Panc1 (cell line): ENCODE data around the gene NCKAP5. TPM values are rescaled to one million over a fixed set of nuclear protein-coding genes. Genes with fewer than 3 reads are reported as not detected.

Experiments
- ATAC-seq: fragments of 200-7000 bp; cut with Tn5 transposase; 2 replicates; pipeline ENCODE4 v1.9.1; 2020; ENCODE audit warnings: mild to moderate bottlenecking, moderate library complexity
- BruUV-seq: library from RNA; stranded (reverse); fragments of 400-500 nt; replicated peaks from 2 replicates; lab custom pipeline; 2021; lab: Mats Ljungman, UMichigan
- CTCF ChIA-PET: fragments of 300-600 bp; sonication (Branson Sonifier 250); formaldehyde crosslinking; loops from one replicate; lab custom pipeline; 2022; ENCODE audit warnings: antibody characterized with exemption; lab: Charles Lee
- POLR2A ChIA-PET: fragments of 300-600 bp; sonication (Branson Sonifier 250); formaldehyde crosslinking; loops from one replicate; lab custom pipeline; 2022; ENCODE audit warnings: antibody characterized with exemption; lab: Charles Lee
- DNase-seq: peaks from one replicate; pipeline ENCODE4 v3.0.0-alpha.2; 2010; ENCODE audit warnings: low read depth, low spot score
- H3K27ac ChIP-seq: 2 replicates; pipeline ENCODE4 v1.5.1; 2011; ENCODE audit warnings: mild to moderate bottlenecking, low read length, inconsistent platforms
- H3K27me3 ChIP-seq: fragments of 200-500 bp; sonication (Bioruptor generic); 2 replicates; pipeline ENCODE4 v1.6.0; 2014; ENCODE audit warnings: low read length, inconsistent platforms; ENCODE audit not compliant: control insufficient read depth, insufficient read depth
- H3K36me3 ChIP-seq: fragments of 200-500 bp; sonication (Bioruptor generic); 2 replicates; pipeline ENCODE4 v1.5.1; 2014; ENCODE audit warnings: inconsistent platforms, mild to moderate bottlenecking, low read length, moderate library complexity; ENCODE audit not compliant: control insufficient read depth, insufficient read depth
- H3K4me1 ChIP-seq: 2 replicates; pipeline ENCODE4 v1.5.1; 2011; ENCODE audit warnings: inconsistent platforms, mild to moderate bottlenecking, low read length, moderate library complexity; ENCODE audit not compliant: control insufficient read depth, insufficient read depth
- H3K4me3 ChIP-seq, 2 experiments: 2 replicates each; pipeline ENCODE4 v1.5.1; 2011 to 2012; ENCODE audit warnings: low read depth in 2 of 2, low read length in 2 of 2, mild to moderate bottlenecking in 2 of 2, inconsistent platforms in 1 of 2, moderate library complexity in 1 of 2
- H3K9me3 ChIP-seq: fragments of 200-500 bp; sonication (Bioruptor generic); 2 replicates; pipeline ENCODE4 v1.5.1; 2014; ENCODE audit warnings: low read depth, mild to moderate bottlenecking, inconsistent platforms, low read length, moderate library complexity; ENCODE audit not compliant: control insufficient read depth, insufficient read depth
- POLR2AphosphoS5 ChIP-seq: IDR thresholded peaks from 2 replicates; pipeline ENCODE4 v1.6.1; 2012; ENCODE audit warnings: mild to moderate bottlenecking, low read depth, low read length, moderate library complexity
- REST ChIP-seq, 2 experiments: IDR thresholded peaks; 2 replicates each; pipeline ENCODE4 v1.6.1; 2011 to 2012; ENCODE audit warnings: low read depth in 2 of 2, control low read depth in 1 of 2, low read length in 1 of 2, mild to moderate bottlenecking in 1 of 2, moderate library complexity in 1 of 2; ENCODE audit not compliant: insufficient read depth in 1 of 2
- SIN3A ChIP-seq: IDR thresholded peaks from 2 replicates; pipeline ENCODE4 v1.6.1; 2012; ENCODE audit warnings: low read depth, mild to moderate bottlenecking, low read length, moderate library complexity, borderline replicate concordance; ENCODE audit not compliant: insufficient read depth
- TCF7L2 ChIP-seq: IDR thresholded peaks from 2 replicates; pipeline ENCODE4 v1.6.1; 2011; ENCODE audit warnings: mild to moderate bottlenecking, low read depth, low read length, inconsistent platforms
- in situ Hi-C: cut with HindIII; loops from 2 replicates; pipeline ENCODE4 v1.10.0; 2016; ENCODE audit warnings: low sequenced_read_pairs, low pct_unique_long_range_greater_than_20kb
- intact Hi-C: fragments of 100-400 bp; cut with micrococcal nuclease; formaldehyde crosslinking; loops from one replicate; pipeline ENCODE4 v1.10.0; 2022; ENCODE audit not compliant: unreplicated experiment
- total RNA-seq: library from RNA; stranded (reverse); gene quantifications from one replicate; pipeline ENCODE4 v1.2.1, GENCODE V29; 2021; ENCODE audit not compliant: unreplicated experiment
- TF ChIP-seq, protein P1 (sequence below): fragments of 450-650 bp; IDR thresholded peaks from 2 replicates; pipeline ENCODE4 v1.5.1; 2017; ENCODE audit warnings: mild to moderate bottlenecking

NCKAP5 gene
- total RNA-seq, 1 experiment from 2014 or later = 0.10 TPM

- BruUV-seq = no TSS peak
- no peak overlapping the region for H3K4me3 ChIP-seq
- no peaks in the 10 kb centered on the region for H3K36me3 ChIP-seq
- H3K27me3 ChIP-seq = no peaks in the 10 kb centered on the region
- DNase-seq (no peak), ATAC-seq (no peak)
- in situ Hi-C loops = no loop called here
- ChIA-PET POLR2A (no interaction called here), CTCF (no interaction called here)
- intact Hi-C loops = no loop called here
- H3K4me1 ChIP-seq = no peaks in the 10 kb centered on the region
- H3K27ac ChIP-seq = no peak overlapping the region
- TF ChIP-seq, protein P1, sequence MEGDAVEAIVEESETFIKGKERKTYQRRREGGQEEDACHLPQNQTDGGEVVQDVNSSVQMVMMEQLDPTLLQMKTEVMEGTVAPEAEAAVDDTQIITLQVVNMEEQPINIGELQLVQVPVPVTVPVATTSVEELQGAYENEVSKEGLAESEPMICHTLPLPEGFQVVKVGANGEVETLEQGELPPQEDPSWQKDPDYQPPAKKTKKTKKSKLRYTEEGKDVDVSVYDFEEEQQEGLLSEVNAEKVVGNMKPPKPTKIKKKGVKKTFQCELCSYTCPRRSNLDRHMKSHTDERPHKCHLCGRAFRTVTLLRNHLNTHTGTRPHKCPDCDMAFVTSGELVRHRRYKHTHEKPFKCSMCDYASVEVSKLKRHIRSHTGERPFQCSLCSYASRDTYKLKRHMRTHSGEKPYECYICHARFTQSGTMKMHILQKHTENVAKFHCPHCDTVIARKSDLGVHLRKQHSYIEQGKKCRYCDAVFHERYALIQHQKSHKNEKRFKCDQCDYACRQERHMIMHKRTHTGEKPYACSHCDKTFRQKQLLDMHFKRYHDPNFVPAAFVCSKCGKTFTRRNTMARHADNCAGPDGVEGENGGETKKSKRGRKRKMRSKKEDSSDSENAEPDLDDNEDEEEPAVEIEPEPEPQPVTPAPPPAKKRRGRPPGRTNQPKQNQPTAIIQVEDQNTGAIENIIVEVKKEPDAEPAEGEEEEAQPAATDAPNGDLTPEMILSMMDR = no peak
- no peak for TF ChIP-seq SIN3A
- TF ChIP-seq POLR2AphosphoS5 = no peak
- no peak for TF ChIP-seq TCF7L2
- TF ChIP-seq REST (IDR thresholded peaks at IDR 0.05; ENCODE audit: insufficient read depth in 1 of 2, low read depth in 2 of 2, low read length in 1 of 2) = no peak
- no peaks in the 10 kb centered on the region for H3K9me3 ChIP-seq
Observed at GRCh38 chr2:133194777-133195335, 373.4 kb downstream of the NCKAP5 start.

GRCh38 chr2:133194362-133194655 is 374.0 kb downstream of the NCKAP5 start:
- in situ Hi-C loops = no loop called here
- Histone ChIP-seq H3K4me1 (no peaks in the 10 kb centered on the region), H3K4me3 (no peak overlapping the region), H3K27me3 (no peaks in the 10 kb centered on the region), H3K9me3 (no peaks in the 10 kb centered on the region), H3K27ac (no peak overlapping the region), H3K36me3 (no peaks in the 10 kb centered on the region)
- POLR2A ChIA-PET = no interaction called here
- DNase-seq (no peak), ATAC-seq (no peak)
- intact Hi-C loops = no loop called here
- BruUV-seq = no TSS peak
- no peak for TF ChIP-seq POLR2AphosphoS5
- TF ChIP-seq REST (IDR thresholded peaks at IDR 0.05; ENCODE audit: insufficient read depth in 1 of 2, low read depth in 2 of 2, low read length in 1 of 2) = no peak
- no peak for TF ChIP-seq TCF7L2
- TF ChIP-seq, protein P1 = no peak
- TF ChIP-seq SIN3A = no peak
- CTCF ChIA-PET = no interaction called here
